Stimulated activated CD8-positive, alpha-beta memory T cell treated with anti-CD3 and anti-CD28 coated beads, Interleukin-2, amount 100 ng/mL, for 48 hours (primary cell): ENCODE measurements around the gene NTRK2.
A peak's percentile ranks its signal among the peaks of the same experiment; 100 is the strongest.

ENCODE experiments used
- DNase-seq, 2 donors: peaks; one replicate each; pipeline ENCODE4 v3.0.0-alpha.2; 2020; ENCODE audit warnings: low read depth in 2 of 2

Gene NTRK2

GRCh38 chr9:84681516-84682285, 12.2 kb downstream of the NTRK2 start:
- no peak for DNase-seq

- no peak for DNase-seq
Observed at GRCh38 chr9:84686068-84686467, 16.5 kb downstream of the NTRK2 start.

GRCh38 chr9:84688956-84689355, 19.4 kb downstream of the NTRK2 start:
- no peak for DNase-seq

GRCh38 chr9:84691634-84692033, 22.1 kb downstream of the NTRK2 start:
- no peak for DNase-seq

- DNase-seq, result no peak
Observed at GRCh38 chr9:84694248-84694647, 24.7 kb downstream of the NTRK2 start.

- DNase-seq, result no peak
Observed at GRCh38 chr9:84697042-84697441, 27.5 kb downstream of the NTRK2 start.

- peak; percentile 22 to 48 for DNase-seq
Observed at GRCh38 chr9:84697509-84698114, 28.1 kb downstream of the NTRK2 start.

GRCh38 chr9:84698323-84698722, 28.8 kb downstream of the NTRK2 start:
- DNase-seq, result no peak

GRCh38 chr9:84699984-84700383, 30.5 kb downstream of the NTRK2 start:
- no peak for DNase-seq

GRCh38 chr9:84701801-84702200, 32.3 kb downstream of the NTRK2 start:
- no peak for DNase-seq

GRCh38 chr9:84702471-84702870, 32.9 kb downstream of the NTRK2 start:
- no peak for DNase-seq

- DNase-seq, result no peak
Observed at GRCh38 chr9:84703793-84704192, 34.3 kb downstream of the NTRK2 start.

- DNase-seq, result no peak
Observed at GRCh38 chr9:84705128-84705527, 35.6 kb downstream of the NTRK2 start.

GRCh38 chr9:84708400-84708799, 38.9 kb downstream of the NTRK2 start:
- no peak for DNase-seq

- no peak for DNase-seq
Observed at GRCh38 chr9:84709056-84709455, 39.5 kb downstream of the NTRK2 start.

- no peak for DNase-seq
Observed at GRCh38 chr9:84710701-84711397, 41.3 kb downstream of the NTRK2 start.

GRCh38 chr9:84711398-84711777, 41.9 kb downstream of the NTRK2 start:
- DNase-seq, result no peak

GRCh38 chr9:84711936-84712335, 42.4 kb downstream of the NTRK2 start:
- DNase-seq, result no peak

- DNase-seq, result no peak
Observed at GRCh38 chr9:84716217-84716616, 46.7 kb downstream of the NTRK2 start.

- no peak for DNase-seq
Observed at GRCh38 chr9:84718476-84718875, 48.9 kb downstream of the NTRK2 start.

- no peak for DNase-seq
Observed at GRCh38 chr9:84722388-84722989, 53.0 kb downstream of the NTRK2 start.

GRCh38 chr9:84723426-84723825, 53.9 kb downstream of the NTRK2 start:
- no peak for DNase-seq

- no peak for DNase-seq
Observed at GRCh38 chr9:84731696-84732095, 62.2 kb downstream of the NTRK2 start.
